Measurements from ENCODE around the gene NUBPL.
A peak's percentile ranks its signal among the peaks of the same experiment; 100 is the strongest.
"Not testable (repeated sequence)": the region's sequence is repeated elsewhere in the genome, so short reads cannot be mapped to it uniquely, and the experiment has no call there.

Gene NUBPL

DNA sequence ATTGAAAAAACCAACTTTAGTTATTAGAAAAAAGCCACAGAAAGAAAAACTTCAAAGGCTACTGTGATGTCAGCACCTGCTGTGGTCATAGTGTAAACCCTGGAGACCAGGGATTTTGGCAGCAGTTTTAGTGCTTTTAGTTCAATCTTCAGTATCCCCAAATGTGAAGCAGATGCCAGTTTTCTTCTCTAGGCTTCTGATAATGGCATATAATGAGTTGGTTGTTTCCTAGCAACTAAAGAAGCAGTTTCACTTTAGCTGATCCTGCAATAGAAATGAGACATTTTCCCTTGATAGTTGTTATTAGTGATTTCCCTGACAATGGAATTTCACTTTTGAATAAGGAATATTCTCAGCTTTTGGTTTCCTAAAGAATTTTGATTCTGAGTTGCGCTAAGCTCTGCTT lies 131.2 kb downstream of the NUBPL start:
- peak; percentile 9 for DNase-seq (ENCODE audit: low spot score)
- TF ChIP-seq, protein P1, sequence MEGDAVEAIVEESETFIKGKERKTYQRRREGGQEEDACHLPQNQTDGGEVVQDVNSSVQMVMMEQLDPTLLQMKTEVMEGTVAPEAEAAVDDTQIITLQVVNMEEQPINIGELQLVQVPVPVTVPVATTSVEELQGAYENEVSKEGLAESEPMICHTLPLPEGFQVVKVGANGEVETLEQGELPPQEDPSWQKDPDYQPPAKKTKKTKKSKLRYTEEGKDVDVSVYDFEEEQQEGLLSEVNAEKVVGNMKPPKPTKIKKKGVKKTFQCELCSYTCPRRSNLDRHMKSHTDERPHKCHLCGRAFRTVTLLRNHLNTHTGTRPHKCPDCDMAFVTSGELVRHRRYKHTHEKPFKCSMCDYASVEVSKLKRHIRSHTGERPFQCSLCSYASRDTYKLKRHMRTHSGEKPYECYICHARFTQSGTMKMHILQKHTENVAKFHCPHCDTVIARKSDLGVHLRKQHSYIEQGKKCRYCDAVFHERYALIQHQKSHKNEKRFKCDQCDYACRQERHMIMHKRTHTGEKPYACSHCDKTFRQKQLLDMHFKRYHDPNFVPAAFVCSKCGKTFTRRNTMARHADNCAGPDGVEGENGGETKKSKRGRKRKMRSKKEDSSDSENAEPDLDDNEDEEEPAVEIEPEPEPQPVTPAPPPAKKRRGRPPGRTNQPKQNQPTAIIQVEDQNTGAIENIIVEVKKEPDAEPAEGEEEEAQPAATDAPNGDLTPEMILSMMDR (IDR thresholded peaks at IDR 0.05; ENCODE audit: extremely low read depth, missing control alignments): no peak

DNA sequence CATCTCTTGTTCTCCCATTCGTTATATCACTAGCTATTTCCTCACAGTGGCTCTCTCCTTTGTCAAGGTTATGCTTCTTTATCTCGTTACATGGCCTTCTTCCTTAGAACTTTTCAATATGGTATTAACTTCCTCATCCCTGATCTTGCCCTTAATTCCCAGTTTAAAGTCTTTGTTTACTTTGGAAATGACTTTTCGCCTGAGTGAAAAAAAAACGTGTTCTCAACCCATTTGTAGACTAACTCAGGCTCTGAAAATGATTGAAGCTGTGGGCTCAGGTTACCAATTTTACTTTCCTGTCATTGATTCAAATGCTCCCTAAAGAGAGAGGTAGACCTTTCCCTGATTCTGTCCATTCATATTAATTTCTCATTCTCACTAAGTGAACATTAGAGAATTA lies 135.2 kb downstream of the NUBPL start:
- TF ChIP-seq, protein P1 (IDR thresholded peaks at IDR 0.05; ENCODE audit: extremely low read depth, missing control alignments): no peak
- no peak for DNase-seq (ENCODE audit: low spot score)

DNA sequence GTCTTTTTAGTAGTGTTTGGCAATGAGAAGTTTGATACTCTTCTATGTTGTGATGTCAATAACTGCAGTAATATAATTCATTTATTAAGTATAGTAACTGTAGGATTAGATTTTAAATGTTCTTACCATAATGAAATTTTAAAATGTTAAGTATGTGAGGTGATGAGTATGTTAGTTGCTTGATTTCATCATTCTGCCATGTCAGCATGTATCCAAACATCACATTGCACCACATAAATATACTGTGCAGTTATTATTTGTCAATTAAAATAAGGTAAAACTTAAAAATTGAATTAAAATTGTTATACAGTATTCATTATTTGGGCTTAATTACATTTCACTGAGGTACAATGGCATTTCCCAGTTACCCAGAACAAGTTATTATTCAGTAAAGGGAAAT lies 138.6 kb downstream of the NUBPL start:
- TF ChIP-seq, protein P1 (IDR thresholded peaks at IDR 0.05; ENCODE audit: extremely low read depth, missing control alignments): no peak
- DNase-seq (ENCODE audit: low spot score): no peak

- TF ChIP-seq, protein P1 (IDR thresholded peaks at IDR 0.05; ENCODE audit: extremely low read depth, missing control alignments): no peak
- no peak for DNase-seq (ENCODE audit: low spot score)
Measured at GRCh38 chr14:31700282-31701074, 139.3 kb downstream of the NUBPL start.

- TF ChIP-seq, protein P1 (IDR thresholded peaks at IDR 0.05; ENCODE audit: extremely low read depth, missing control alignments): no peak
- DNase-seq (ENCODE audit: low spot score): no peak
Measured at GRCh38 chr14:31702130-31702529, 140.9 kb downstream of the NUBPL start.

DNA sequence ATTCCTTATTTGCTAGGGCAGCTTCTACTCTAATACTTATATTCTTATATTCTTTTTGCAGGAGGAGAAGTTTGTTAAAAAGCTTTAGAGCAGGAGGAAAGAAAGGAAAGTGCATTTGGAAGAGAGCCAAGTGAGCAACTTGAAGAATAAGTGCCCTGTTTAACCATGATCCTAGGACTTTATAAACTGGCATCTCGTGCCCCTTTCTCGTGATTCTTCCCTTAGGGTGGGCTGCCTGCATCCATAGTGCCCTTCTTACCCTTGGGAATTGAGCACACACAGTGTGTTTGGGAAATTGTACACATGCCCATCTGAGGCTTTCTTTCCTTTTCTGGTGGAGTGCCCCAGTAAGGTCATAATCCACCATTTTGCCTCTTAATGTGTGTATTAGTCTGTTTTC lies 141.9 kb downstream of the NUBPL start:
- no peak for DNase-seq (ENCODE audit: low spot score)
- TF ChIP-seq, protein P1 (IDR thresholded peaks at IDR 0.05; ENCODE audit: extremely low read depth, missing control alignments): no peak

GRCh38 chr14:31705731-31706130 lies 144.5 kb downstream of the NUBPL start:
- DNase-seq (ENCODE audit: low spot score): no peak
- TF ChIP-seq, protein P1 (IDR thresholded peaks at IDR 0.05; ENCODE audit: extremely low read depth, missing control alignments): no peak

DNA sequence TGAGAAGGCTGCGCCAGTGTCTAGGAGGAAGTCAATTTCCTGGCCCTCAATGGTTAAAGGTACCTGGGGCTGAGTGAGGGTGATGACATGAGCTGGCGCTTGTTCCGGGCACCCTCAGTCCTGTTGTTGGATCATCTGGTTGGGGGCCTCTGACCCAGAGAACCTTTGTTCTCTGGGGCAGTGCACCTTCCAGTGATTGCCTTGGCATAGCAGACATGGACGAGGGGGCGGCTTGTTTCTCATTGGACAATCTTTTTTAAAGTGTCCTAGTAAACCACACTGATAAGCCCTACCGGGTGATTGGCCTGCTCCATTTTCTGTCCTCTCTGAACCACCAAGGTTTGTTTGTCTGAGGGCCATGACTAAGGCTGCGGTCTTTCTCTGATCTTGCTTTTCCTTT lies 147.5 kb downstream of the NUBPL start:
- DNase-seq (ENCODE audit: low spot score): not testable (repeated sequence)
